K562 (cell line): ENCODE data around the gene MYO1F. TPM values are rescaled to one million over a fixed set of nuclear protein-coding genes. Genes with fewer than 3 reads are reported as not detected.
A peak's percentile ranks its signal among the peaks of the same experiment; 100 is the strongest.

ENCODE experiments used
- BCOR ChIP-seq: fragments of 450-650 bp; IDR thresholded peaks from 2 replicates; pipeline ENCODE4 v1.6.1; 2016
- CHD4 ChIP-seq: fragments of 200-600 bp; sonication (generic); IDR thresholded peaks from 3 replicates; pipeline ENCODE4 v1.6.1; 2012; ENCODE audit warnings: low read depth, mild to moderate bottlenecking, mixed read lengths, low read length, inconsistent platforms; ENCODE audit not compliant: insufficient read depth, insufficient replicate concordance, poor library complexity, severe bottlenecking
- ELF4 ChIP-seq: fragments of 450-650 bp; formaldehyde crosslinking; IDR thresholded peaks from 2 replicates; pipeline ENCODE4 v1.4.0; 2022; ENCODE audit warnings: missing genetic modification characterization
- ETV1 ChIP-seq: fragments of 450-650 bp; conservative IDR thresholded peaks from 2 replicates; pipeline ENCODE4 v1.6.1; 2016; ENCODE audit warnings: missing genetic modification characterization, control low read depth, low read depth, missing compliant biosample characterization
- FOSL1 ChIP-seq: fragments of 200-800 bp; sonication (Bioruptor generic); conservative IDR thresholded peaks from 2 replicates; pipeline ENCODE4 v1.6.1; 2016; ENCODE audit warnings: missing genetic modification characterization, missing compliant biosample characterization
- HDAC2 ChIP-seq: fragments of 450-650 bp; IDR thresholded peaks from 2 replicates; pipeline ENCODE4 v1.6.1; 2016; ENCODE audit warnings: mild to moderate bottlenecking
- HDAC3 ChIP-seq: fragments of 450-650 bp; IDR thresholded peaks from 2 replicates; pipeline ENCODE4 v1.6.1; 2018; ENCODE audit warnings: borderline replicate concordance, mild to moderate bottlenecking, moderate library complexity; ENCODE audit not compliant: partially characterized antibody
- KLF16 ChIP-seq: IDR thresholded peaks from 2 replicates; pipeline ENCODE4 v1.6.1; 2016; ENCODE audit warnings: antibody characterized with exemption
- LEF1 ChIP-seq: fragments of 450-650 bp; IDR thresholded peaks from 2 replicates; pipeline ENCODE4 v1.6.1; 2016; ENCODE audit warnings: mild to moderate bottlenecking
- MAZ ChIP-seq, 2 experiments: fragments of 450-650 bp in 1 of 2; sonication (generic) in 1 of 2; formaldehyde crosslinking; IDR thresholded peaks in 1 of 2; conservative IDR thresholded peaks in 1 of 2; 2 replicates each; pipeline versions ENCODE4 v1.4.0 to v1.5.0; 2020; ENCODE audit warnings: mild to moderate bottlenecking in 1 of 2, missing genetic modification reagents in 1 of 2
- MEIS2 ChIP-seq: fragments of 450-650 bp; IDR thresholded peaks from 2 replicates; pipeline ENCODE4 v1.6.1; 2014; ENCODE audit warnings: mild to moderate bottlenecking; ENCODE audit not compliant: partially characterized antibody
- NCOR1 ChIP-seq: fragments of 450-650 bp; IDR thresholded peaks from 2 replicates; pipeline ENCODE4 v1.6.1; 2016; ENCODE audit warnings: mild to moderate bottlenecking, moderate library complexity
- RBFOX2 ChIP-seq: fragments of 200-400 bp; formaldehyde crosslinking; IDR thresholded peaks from 2 replicates; pipeline ENCODE4 v1.6.1; 2017; ENCODE audit warnings: low read depth, mild to moderate bottlenecking, low read length, moderate library complexity
- RCOR1 ChIP-seq, 2 experiments: IDR thresholded peaks; 2 replicates each; pipeline ENCODE4 v1.6.1; 2012; ENCODE audit warnings: low read depth in 2 of 2, low read length in 2 of 2, borderline replicate concordance in 1 of 2, improper control_type of control experiment in 1 of 2
- SIN3B ChIP-seq: fragments of 450-650 bp; IDR thresholded peaks from 2 replicates; pipeline ENCODE4 v1.6.1; 2017; ENCODE audit warnings: low read depth, mild to moderate bottlenecking, moderate library complexity
- STAT5A ChIP-seq: IDR thresholded peaks from 2 replicates; pipeline ENCODE4 v1.6.1; 2012; ENCODE audit warnings: low read length, inconsistent platforms, borderline replicate concordance
- TEAD1 ChIP-seq, 2 experiments: fragments of 450-650 bp in 1 of 2; sonication (generic) in 1 of 2; formaldehyde crosslinking; IDR thresholded peaks; 2 replicates each; pipeline versions ENCODE4 v1.4.0 to v1.8.0; 2020 to 2022; ENCODE audit warnings: mild to moderate bottlenecking in 2 of 2, missing genetic modification reagents in 1 of 2
- VEZF1 ChIP-seq: fragments of 200-800 bp; sonication (Bioruptor generic); IDR thresholded peaks from 2 replicates; pipeline ENCODE4 v1.6.1; 2017; ENCODE audit warnings: missing genetic modification characterization, missing compliant biosample characterization
- ZBTB49 ChIP-seq: sonication (generic); formaldehyde crosslinking; IDR thresholded peaks from 2 replicates; pipeline ENCODE4 v1.8.0; 2022; ENCODE audit warnings: missing genetic modification reagents, mild to moderate bottlenecking, borderline replicate concordance
- polyA plus RNA-seq, 8 experiments: library from polyadenylated mRNA; depleted of rRNA in 4 of 8; stranded (reverse) in 5 of 8; unstranded in 3 of 8; fragments of >200 nt; fragmentation: Nextera tagmentation in 2 of 8; fragmentation: Illumina TruSeq in 1 of 8; extraction: Ambion mirVana in 2 of 8; extraction: Trizol in 1 of 8; gene quantifications; 2 replicates each; pipeline versions ENCODE4 v1.2.1 to v1.2.3, GENCODE V29; 2011 to 2014; ENCODE audit warnings: inconsistent platforms in 1 of 8, missing spikeins in 1 of 8
- total RNA-seq, 7 experiments: library from RNA; depleted of rRNA in 6 of 7; stranded (reverse); fragments of >200 nt in 6 of 7; fragmentation: Illumina TruSeq in 2 of 7; extraction: Trizol in 2 of 7; gene quantifications; 2 replicates each; pipeline versions ENCODE4 v1.2.1 to v1.2.3, GENCODE V29; 2011 to 2021; ENCODE audit warnings: low replicate concordance in 1 of 7

Gene MYO1F
- total and polyA plus RNA-seq, 9 of the 15 experiments (the other 6 are each of a cell fraction or from before 2014, with no cell fraction given), result 0.78 to 9.4 (median 4.3) TPM

DNA sequence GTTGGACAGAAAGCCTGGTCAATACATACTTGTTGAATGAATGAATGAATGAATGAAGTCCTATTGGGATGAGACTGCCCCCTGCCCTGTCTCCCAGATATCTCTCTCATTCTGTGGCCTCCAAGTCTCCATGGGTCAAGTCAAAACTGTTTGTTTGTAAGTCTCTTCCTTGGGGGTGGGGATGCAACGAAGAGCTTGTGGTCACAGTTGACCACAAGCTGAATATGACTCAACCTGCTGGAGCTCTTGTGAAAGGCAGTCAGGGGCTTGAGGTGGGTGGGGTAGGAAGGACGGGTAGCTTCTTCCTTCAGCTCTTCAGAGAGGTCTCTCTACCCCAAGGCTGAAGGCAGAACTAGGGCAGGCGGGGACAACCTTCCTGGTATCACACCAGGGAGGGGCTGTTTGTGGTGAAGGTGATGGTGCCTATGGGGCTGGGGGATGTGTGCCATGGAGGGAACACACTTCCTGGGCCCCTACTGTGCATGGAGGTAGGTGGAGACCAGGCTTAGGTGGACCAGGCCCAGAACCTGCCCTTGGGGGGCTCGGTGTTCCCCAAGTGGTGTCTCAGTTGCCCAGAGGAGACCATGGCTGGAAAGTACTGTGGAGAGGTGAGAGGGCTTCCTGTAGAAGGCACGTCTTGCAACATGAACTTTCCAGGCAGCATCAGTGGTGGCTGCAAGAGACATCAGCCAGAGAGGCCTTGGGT lies 8.0 kb downstream of the MYO1F start (continued):
- TF ChIP-seq MAZ (CRISPR knock-in tag; conservative IDR thresholded peaks at IDR 0.05 in 1 of 2, IDR thresholded peaks at IDR 0.05 in 1 of 2), result peak; percentile 59 to 71
- peak in 1 of 2 experiments; percentile 88; a peak in 2 of 4 replicates for TF ChIP-seq RCOR1 (IDR thresholded peaks at IDR 0.05; ENCODE audit: borderline replicate concordance in 1 of 2, low read depth in 2 of 2, low read length in 2 of 2)
- TF ChIP-seq STAT5A, result 0 out of 2 replicates have a peak, but pooled peaks have one; percentile 11
- no peak for TF ChIP-seq SIN3B
- TF ChIP-seq HDAC3, result peak; percentile 64
- TF ChIP-seq KLF16, result 0 out of 2 replicates have a peak, but pooled peaks have one; percentile 11
- 0 out of 2 replicates have a peak, but pooled peaks have one; percentile 44 for TF ChIP-seq HDAC2
- peak; percentile 51; the same call in 1 of the 2 replicates for TF ChIP-seq ETV1
- 0 out of 2 replicates have a peak, but pooled peaks have one; percentile 60 for TF ChIP-seq BCOR
- TF ChIP-seq MEIS2, result peak; percentile 18
- TF ChIP-seq CHD4, result peak; percentile 25
- 0 out of 2 replicates have a peak, but pooled peaks have one; percentile 80 for TF ChIP-seq ELF4 (CRISPR knock-in tag)
- TF ChIP-seq TEAD1 (CRISPR knock-in tag; IDR thresholded peaks at IDR 0.05), result peak in 1 of 2 experiments; percentile 30; a peak in 1 of 4 replicates
- TF ChIP-seq RBFOX2, result no peak
- TF ChIP-seq LEF1, result peak; percentile 90
- TF ChIP-seq ZBTB49 (CRISPR knock-in tag), result no peak
- TF ChIP-seq FOSL1 (tag), result peak; percentile 94
- peak; percentile 77 for TF ChIP-seq VEZF1 (CRISPR knock-in tag)
- peak; percentile 53; the same call in 1 of the 2 replicates for TF ChIP-seq NCOR1
- TF ChIP-seq, all 486 proteins: peak for 90
